Measurements from ENCODE around the gene NEURL4.
A peak's percentile ranks its signal among the peaks of the same experiment; 100 is the strongest.

NEURL4 gene

GRCh38 chr17:7295230-7296180 is 33.6 kb downstream of the NEURL4 start:
- no peak for DNase-seq

GRCh38 chr17:7294614-7295153 is 34.5 kb downstream of the NEURL4 start, which contains the start of gene YBX2:
Gene YBX2 (minus strand): TSS chr17:7294639. CDS start chr17:7294500, 139 bp downstream.
- DNase-seq = peak; percentile 70

- DNase-seq = no peak
Measured at GRCh38 chr17:7293816-7294613, 35.1 kb downstream of the NEURL4 start.

- DNase-seq = no peak
Measured at GRCh38 chr17:7293159-7293558, 36.0 kb downstream of the NEURL4 start.

GRCh38 chr17:7292729-7293128 is 36.4 kb downstream of the NEURL4 start:
- no peak for DNase-seq

- no peak for DNase-seq
Measured at GRCh38 chr17:7292194-7292593, 36.9 kb downstream of the NEURL4 start.

GRCh38 chr17:7290685-7291084 is 38.5 kb downstream of the NEURL4 start:
- no peak for DNase-seq

- DNase-seq = no peak
Measured at GRCh38 chr17:7290166-7290565, 39.0 kb downstream of the NEURL4 start.

- no peak for DNase-seq
Measured at GRCh38 chr17:7289256-7290032, 39.7 kb downstream of the NEURL4 start.

GRCh38 chr17:7285679-7286078 is 43.5 kb downstream of the NEURL4 start:
- DNase-seq = no peak

GRCh38 chr17:7284911-7285310 is 44.2 kb downstream of the NEURL4 start:
- no peak for DNase-seq

GRCh38 chr17:7283471-7284216 is 45.5 kb downstream of the NEURL4 start:
- DNase-seq = no peak

- no peak for DNase-seq
Measured at GRCh38 chr17:7282752-7283321, 46.3 kb downstream of the NEURL4 start.

- no peak for DNase-seq
Measured at GRCh38 chr17:7281953-7282751, 47.0 kb downstream of the NEURL4 start.

GRCh38 chr17:7281074-7281952 is 47.8 kb downstream of the NEURL4 start, which contains the start of gene SLC2A4:
Gene SLC2A4 (plus strand): TSS chr17:7281718. CDS start chr17:7281935, 217 bp downstream.
- DNase-seq = peak; percentile 91

GRCh38 chr17:7280519-7281073 is 48.5 kb downstream of the NEURL4 start:
- peak; percentile 82 for DNase-seq

GRCh38 chr17:7279448-7279847 is 49.7 kb downstream of the NEURL4 start:
- DNase-seq = no peak

GRCh38 chr17:7266784-7267183 is 62.4 kb downstream of the NEURL4 start:
- no peak for DNase-seq
